GM23338 (cell line): Measurements from ENCODE around the gene GRAMD4. TPM values are rescaled to one million over a fixed set of nuclear protein-coding genes. Genes with fewer than 3 reads are reported as not detected.

Experiments
- ATAC-seq: fragments of 200-7000 bp; cut with Tn5 transposase; 3 replicates; pipeline ENCODE4 v1.9.1; 2020
- DNase-seq: peaks from one replicate; pipeline ENCODE4 v3.0.0-alpha.2; 2015; ENCODE audit warnings: low spot score
- H2AFZ ChIP-seq: fragments of 200-600 bp; sonication (generic); 2 replicates; pipeline ENCODE4 v1.8.0; 2016; ENCODE audit warnings: antibody characterized with exemption, mild to moderate bottlenecking, moderate library complexity
- H3F3A ChIP-seq: fragments of 200-600 bp; sonication (generic); replicated peaks from 2 replicates; pipeline ENCODE4 v1.8.0; 2017; ENCODE audit warnings: antibody characterized with exemption, mixed run types, low read depth
- H3K27ac ChIP-seq: fragments of 200-600 bp; sonication (generic); 2 replicates; pipeline ENCODE4 v1.6.1; 2016; ENCODE audit warnings: low read depth
- H3K27me3 ChIP-seq: fragments of 200-600 bp; sonication (generic); 2 replicates; pipeline ENCODE4 v1.8.0; 2016; ENCODE audit warnings: mild to moderate bottlenecking, mixed run types, moderate library complexity; ENCODE audit not compliant: insufficient read depth
- H3K36me3 ChIP-seq: fragments of 200-600 bp; sonication (generic); 2 replicates; pipeline ENCODE4 v1.8.0; 2016; ENCODE audit warnings: mild to moderate bottlenecking; ENCODE audit not compliant: insufficient read depth
- H3K4me1 ChIP-seq: fragments of 200-600 bp; sonication (generic); 2 replicates; pipeline ENCODE4 v1.8.0; 2016; ENCODE audit warnings: mild to moderate bottlenecking, moderate library complexity; ENCODE audit not compliant: insufficient read depth
- H3K4me2 ChIP-seq: fragments of 200-600 bp; sonication (generic); 2 replicates; pipeline ENCODE4 v1.7.1; 2017; ENCODE audit warnings: mixed run types
- H3K4me3 ChIP-seq: fragments of 200-600 bp; sonication (generic); 2 replicates; pipeline ENCODE4 v1.6.1; 2016; ENCODE audit warnings: mixed run types
- H3K79me2 ChIP-seq: fragments of 200-600 bp; sonication (generic); replicated peaks from 2 replicates; pipeline ENCODE4 v1.8.0; 2017; ENCODE audit warnings: mild to moderate bottlenecking; ENCODE audit not compliant: insufficient read depth
- H3K9me2 ChIP-seq: fragments of 200-600 bp; sonication (generic); 2 replicates; pipeline ENCODE4 v1.8.0; 2017; ENCODE audit not compliant: insufficient read depth
- H4K20me1 ChIP-seq: fragments of 200-600 bp; sonication (generic); replicated peaks from 2 replicates; pipeline ENCODE4 v1.8.0; 2017; ENCODE audit warnings: mild to moderate bottlenecking; ENCODE audit not compliant: insufficient read depth
- H3K27ac Mint-ChIP-seq: 2 replicates; pipeline ENCODE4 v1.8.0; 2020; ENCODE audit warnings: inconsistent platforms, mild to moderate bottlenecking, moderate library complexity, mixed read lengths
- H3K27me3 Mint-ChIP-seq: 3 replicates; pipeline ENCODE4 v1.8.0; 2022; ENCODE audit warnings: low read depth, mild to moderate bottlenecking, moderate library complexity, mixed read lengths, inconsistent platforms; ENCODE audit not compliant: insufficient read depth, poor library complexity
- H3K36me3 Mint-ChIP-seq: 3 replicates; pipeline ENCODE4 v1.8.0; 2021; ENCODE audit warnings: low read depth, mild to moderate bottlenecking, inconsistent platforms, moderate library complexity, mixed read lengths
- H3K4me1 Mint-ChIP-seq: 3 replicates; pipeline ENCODE4 v1.8.0; 2020; ENCODE audit warnings: mild to moderate bottlenecking, inconsistent platforms, mixed read lengths
- H3K4me3 Mint-ChIP-seq: 3 replicates; pipeline ENCODE4 v1.8.0; 2021; ENCODE audit warnings: moderate library complexity, mild to moderate bottlenecking, inconsistent platforms, mixed read lengths
- H3K9me3 Mint-ChIP-seq: 3 replicates; pipeline ENCODE4 v1.8.0; 2020; ENCODE audit warnings: moderate library complexity, mild to moderate bottlenecking, inconsistent platforms, mixed read lengths
- EZH2 ChIP-seq: fragments of 200-600 bp; sonication (generic); IDR thresholded peaks from one replicate; pipeline ENCODE4 v1.8.0; 2017; ENCODE audit warnings: antibody characterized with exemption, mild to moderate bottlenecking, low read depth; ENCODE audit not compliant: unreplicated experiment
- EZH2phosphoT487 ChIP-seq: fragments of 200-600 bp; sonication (generic); IDR thresholded peaks from one replicate; pipeline ENCODE4 v1.8.1; 2018; ENCODE audit warnings: antibody characterized with exemption; ENCODE audit not compliant: unreplicated experiment
- JUNB ChIP-seq: IDR thresholded peaks from one replicate; pipeline ENCODE4 v1.6.1; 2016; ENCODE audit warnings: antibody characterized with exemption; ENCODE audit not compliant: unreplicated experiment
- NANOG ChIP-seq: IDR thresholded peaks from 2 replicates; pipeline ENCODE4 v1.6.1; 2016; ENCODE audit warnings: antibody characterized with exemption, borderline replicate concordance
- POLR2AphosphoS5 ChIP-seq: IDR thresholded peaks from 2 replicates; pipeline ENCODE4 v1.6.1; 2016; ENCODE audit warnings: antibody characterized with exemption, low read depth
- STAT1 ChIP-seq: IDR thresholded peaks from one replicate; pipeline ENCODE4 v1.6.1; 2016; ENCODE audit warnings: antibody characterized with exemption; ENCODE audit not compliant: unreplicated experiment
- ZNF114 ChIP-seq: fragments of 250-450 bp; sonication (Bioruptor Pico); IDR thresholded peaks from 2 replicates; pipeline ENCODE4 v1.5.0; 2020; ENCODE audit warnings: mild to moderate bottlenecking, moderate library complexity
- ZNF331 ChIP-seq: fragments of 250-450 bp; sonication (Bioruptor Pico); IDR thresholded peaks from 2 replicates; pipeline ENCODE4 v1.5.0; 2020; ENCODE audit warnings: low read depth, mild to moderate bottlenecking, moderate library complexity
- polyA plus RNA-seq: library from polyadenylated mRNA; unstranded; fragments of >200 nt; fragmentation: Nextera tagmentation; extraction: Ambion mirVana; gene quantifications from 2 replicates; pipeline ENCODE4 v1.2.1, GENCODE V29; 2016
- total RNA-seq: library from RNA; depleted of rRNA; stranded (reverse); fragments of >200 nt; shearing (Covaris generic); gene quantifications from 2 replicates; pipeline ENCODE4 v1.2.3, GENCODE V29; 2014
- TF ChIP-seq, protein P1 (sequence below), 2 experiments: fragments of 200-600 bp in 1 of 2; sonication (generic) in 1 of 2; conservative IDR thresholded peaks; 2 replicates each; pipeline versions ENCODE4 v1.5.1 to v1.6.1; 2016 to 2017; ENCODE audit warnings: antibody characterized with exemption in 2 of 2, low read depth in 2 of 2, mild to moderate bottlenecking in 2 of 2, moderate library complexity in 1 of 2
- TF ChIP-seq, protein P2 (sequence below): IDR thresholded peaks from one replicate; pipeline ENCODE4 v1.6.1; 2018; ENCODE audit warnings: antibody characterized with exemption; ENCODE audit not compliant: unreplicated experiment
- TF ChIP-seq, protein P3 (sequence below): fragments of 250-450 bp; sonication (Bioruptor Pico); IDR thresholded peaks from 2 replicates; pipeline ENCODE4 v1.5.0; 2020; ENCODE audit warnings: mild to moderate bottlenecking, moderate library complexity

Gene GRAMD4
- total and polyA plus RNA-seq, 2 experiments from 2014 or later, result 2.7 to 81.8 TPM

DNA sequence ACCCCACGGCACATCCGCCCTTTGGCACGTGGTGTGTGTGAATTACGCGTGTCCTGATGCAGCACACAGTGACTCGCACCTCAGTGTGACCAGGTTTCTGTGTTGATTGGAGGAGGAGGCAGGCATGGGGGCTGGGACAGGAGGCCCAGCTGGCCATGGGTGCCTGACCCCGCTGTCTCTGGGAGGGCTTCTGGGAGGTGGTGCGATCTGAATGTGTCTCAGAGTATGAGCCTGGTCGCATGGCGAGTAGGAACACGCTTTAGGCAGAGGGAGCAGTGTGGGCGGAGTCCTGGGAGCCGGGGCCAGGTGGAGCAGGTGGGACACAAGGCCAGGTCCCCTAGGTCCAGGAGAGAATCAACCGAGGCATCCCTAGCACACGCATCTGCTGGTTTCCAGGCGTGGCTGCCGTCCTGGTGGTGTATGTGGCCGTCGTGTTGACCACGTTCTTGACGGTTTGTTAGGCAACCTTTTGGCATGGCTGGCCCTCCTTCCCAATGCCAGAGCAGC lies 5.7 kb downstream of the GRAMD4 start (continued):
- TF ChIP-seq, protein P1, sequence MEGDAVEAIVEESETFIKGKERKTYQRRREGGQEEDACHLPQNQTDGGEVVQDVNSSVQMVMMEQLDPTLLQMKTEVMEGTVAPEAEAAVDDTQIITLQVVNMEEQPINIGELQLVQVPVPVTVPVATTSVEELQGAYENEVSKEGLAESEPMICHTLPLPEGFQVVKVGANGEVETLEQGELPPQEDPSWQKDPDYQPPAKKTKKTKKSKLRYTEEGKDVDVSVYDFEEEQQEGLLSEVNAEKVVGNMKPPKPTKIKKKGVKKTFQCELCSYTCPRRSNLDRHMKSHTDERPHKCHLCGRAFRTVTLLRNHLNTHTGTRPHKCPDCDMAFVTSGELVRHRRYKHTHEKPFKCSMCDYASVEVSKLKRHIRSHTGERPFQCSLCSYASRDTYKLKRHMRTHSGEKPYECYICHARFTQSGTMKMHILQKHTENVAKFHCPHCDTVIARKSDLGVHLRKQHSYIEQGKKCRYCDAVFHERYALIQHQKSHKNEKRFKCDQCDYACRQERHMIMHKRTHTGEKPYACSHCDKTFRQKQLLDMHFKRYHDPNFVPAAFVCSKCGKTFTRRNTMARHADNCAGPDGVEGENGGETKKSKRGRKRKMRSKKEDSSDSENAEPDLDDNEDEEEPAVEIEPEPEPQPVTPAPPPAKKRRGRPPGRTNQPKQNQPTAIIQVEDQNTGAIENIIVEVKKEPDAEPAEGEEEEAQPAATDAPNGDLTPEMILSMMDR (conservative IDR thresholded peaks at IDR 0.05; ENCODE audit: low read depth in 2 of 2), result no peak
- TF ChIP-seq JUNB, result no peak
- TF ChIP-seq, protein P2, sequence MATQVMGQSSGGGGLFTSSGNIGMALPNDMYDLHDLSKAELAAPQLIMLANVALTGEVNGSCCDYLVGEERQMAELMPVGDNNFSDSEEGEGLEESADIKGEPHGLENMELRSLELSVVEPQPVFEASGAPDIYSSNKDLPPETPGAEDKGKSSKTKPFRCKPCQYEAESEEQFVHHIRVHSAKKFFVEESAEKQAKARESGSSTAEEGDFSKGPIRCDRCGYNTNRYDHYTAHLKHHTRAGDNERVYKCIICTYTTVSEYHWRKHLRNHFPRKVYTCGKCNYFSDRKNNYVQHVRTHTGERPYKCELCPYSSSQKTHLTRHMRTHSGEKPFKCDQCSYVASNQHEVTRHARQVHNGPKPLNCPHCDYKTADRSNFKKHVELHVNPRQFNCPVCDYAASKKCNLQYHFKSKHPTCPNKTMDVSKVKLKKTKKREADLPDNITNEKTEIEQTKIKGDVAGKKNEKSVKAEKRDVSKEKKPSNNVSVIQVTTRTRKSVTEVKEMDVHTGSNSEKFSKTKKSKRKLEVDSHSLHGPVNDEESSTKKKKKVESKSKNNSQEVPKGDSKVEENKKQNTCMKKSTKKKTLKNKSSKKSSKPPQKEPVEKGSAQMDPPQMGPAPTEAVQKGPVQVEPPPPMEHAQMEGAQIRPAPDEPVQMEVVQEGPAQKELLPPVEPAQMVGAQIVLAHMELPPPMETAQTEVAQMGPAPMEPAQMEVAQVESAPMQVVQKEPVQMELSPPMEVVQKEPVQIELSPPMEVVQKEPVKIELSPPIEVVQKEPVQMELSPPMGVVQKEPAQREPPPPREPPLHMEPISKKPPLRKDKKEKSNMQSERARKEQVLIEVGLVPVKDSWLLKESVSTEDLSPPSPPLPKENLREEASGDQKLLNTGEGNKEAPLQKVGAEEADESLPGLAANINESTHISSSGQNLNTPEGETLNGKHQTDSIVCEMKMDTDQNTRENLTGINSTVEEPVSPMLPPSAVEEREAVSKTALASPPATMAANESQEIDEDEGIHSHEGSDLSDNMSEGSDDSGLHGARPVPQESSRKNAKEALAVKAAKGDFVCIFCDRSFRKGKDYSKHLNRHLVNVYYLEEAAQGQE, result no peak
- TF ChIP-seq ZNF114 (CRISPR knock-in tag), result no peak
- TF ChIP-seq ZNF331, result no peak
- no peak for TF ChIP-seq NANOG
- no peak for TF ChIP-seq EZH2

DNA sequence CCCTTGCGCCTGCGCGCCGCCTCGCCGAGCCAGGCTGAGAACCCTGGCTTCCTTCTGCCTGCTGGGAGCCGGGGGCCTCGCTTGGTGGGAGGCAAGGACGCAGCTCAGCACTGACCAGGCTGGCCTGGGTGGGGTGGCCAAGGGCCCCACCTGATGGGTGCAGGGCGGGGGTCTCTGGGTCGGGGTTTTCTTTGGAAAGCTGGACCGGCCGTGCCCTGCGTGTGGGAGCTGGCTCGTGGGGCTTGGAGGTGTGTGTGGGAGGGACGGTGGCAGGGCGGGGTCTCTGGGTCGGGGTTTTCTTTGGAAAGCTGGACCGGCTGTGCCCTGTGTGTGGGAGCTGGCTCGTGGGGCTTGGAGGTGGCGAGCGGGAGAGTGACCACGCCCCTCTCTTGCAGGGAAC lies 6.2 kb downstream of the GRAMD4 start:
- Mint-ChIP-seq H3K9me3 (no peaks in the 10 kb centered on the region), H3K4me1 (peaks cover 24% of the 10 kb centered on the region), H3K4me3 (no peak overlapping the region), H3K27me3 (peaks cover 4% of the 10 kb centered on the region), H3K27ac (peak overlapping the region; percentile 87), H3K36me3 (no peaks in the 10 kb centered on the region)
- DNase-seq (no peak), ATAC-seq (no peak)
- H3K4me3 ChIP-seq, result no peak overlapping the region
- no peaks in the 10 kb centered on the region for H3K36me3 ChIP-seq
- H3F3A ChIP-seq, result no peaks in the 10 kb centered on the region
- no peak overlapping the region for H2AFZ ChIP-seq
- peaks cover 7% of the 10 kb centered on the region for H3K4me1 ChIP-seq
- H3K79me2 ChIP-seq, result peaks cover 3% of the 10 kb centered on the region; the same call in 1 of the 2 replicates
- H3K27me3 ChIP-seq, result no peaks in the 10 kb centered on the region
- H3K27ac ChIP-seq, result no peak overlapping the region
- H4K20me1 ChIP-seq, result no peaks in the 10 kb centered on the region
- H3K9me2 ChIP-seq, result no peaks in the 10 kb centered on the region
- H3K4me2 ChIP-seq, result no peak overlapping the region
- TF ChIP-seq, protein P3, sequence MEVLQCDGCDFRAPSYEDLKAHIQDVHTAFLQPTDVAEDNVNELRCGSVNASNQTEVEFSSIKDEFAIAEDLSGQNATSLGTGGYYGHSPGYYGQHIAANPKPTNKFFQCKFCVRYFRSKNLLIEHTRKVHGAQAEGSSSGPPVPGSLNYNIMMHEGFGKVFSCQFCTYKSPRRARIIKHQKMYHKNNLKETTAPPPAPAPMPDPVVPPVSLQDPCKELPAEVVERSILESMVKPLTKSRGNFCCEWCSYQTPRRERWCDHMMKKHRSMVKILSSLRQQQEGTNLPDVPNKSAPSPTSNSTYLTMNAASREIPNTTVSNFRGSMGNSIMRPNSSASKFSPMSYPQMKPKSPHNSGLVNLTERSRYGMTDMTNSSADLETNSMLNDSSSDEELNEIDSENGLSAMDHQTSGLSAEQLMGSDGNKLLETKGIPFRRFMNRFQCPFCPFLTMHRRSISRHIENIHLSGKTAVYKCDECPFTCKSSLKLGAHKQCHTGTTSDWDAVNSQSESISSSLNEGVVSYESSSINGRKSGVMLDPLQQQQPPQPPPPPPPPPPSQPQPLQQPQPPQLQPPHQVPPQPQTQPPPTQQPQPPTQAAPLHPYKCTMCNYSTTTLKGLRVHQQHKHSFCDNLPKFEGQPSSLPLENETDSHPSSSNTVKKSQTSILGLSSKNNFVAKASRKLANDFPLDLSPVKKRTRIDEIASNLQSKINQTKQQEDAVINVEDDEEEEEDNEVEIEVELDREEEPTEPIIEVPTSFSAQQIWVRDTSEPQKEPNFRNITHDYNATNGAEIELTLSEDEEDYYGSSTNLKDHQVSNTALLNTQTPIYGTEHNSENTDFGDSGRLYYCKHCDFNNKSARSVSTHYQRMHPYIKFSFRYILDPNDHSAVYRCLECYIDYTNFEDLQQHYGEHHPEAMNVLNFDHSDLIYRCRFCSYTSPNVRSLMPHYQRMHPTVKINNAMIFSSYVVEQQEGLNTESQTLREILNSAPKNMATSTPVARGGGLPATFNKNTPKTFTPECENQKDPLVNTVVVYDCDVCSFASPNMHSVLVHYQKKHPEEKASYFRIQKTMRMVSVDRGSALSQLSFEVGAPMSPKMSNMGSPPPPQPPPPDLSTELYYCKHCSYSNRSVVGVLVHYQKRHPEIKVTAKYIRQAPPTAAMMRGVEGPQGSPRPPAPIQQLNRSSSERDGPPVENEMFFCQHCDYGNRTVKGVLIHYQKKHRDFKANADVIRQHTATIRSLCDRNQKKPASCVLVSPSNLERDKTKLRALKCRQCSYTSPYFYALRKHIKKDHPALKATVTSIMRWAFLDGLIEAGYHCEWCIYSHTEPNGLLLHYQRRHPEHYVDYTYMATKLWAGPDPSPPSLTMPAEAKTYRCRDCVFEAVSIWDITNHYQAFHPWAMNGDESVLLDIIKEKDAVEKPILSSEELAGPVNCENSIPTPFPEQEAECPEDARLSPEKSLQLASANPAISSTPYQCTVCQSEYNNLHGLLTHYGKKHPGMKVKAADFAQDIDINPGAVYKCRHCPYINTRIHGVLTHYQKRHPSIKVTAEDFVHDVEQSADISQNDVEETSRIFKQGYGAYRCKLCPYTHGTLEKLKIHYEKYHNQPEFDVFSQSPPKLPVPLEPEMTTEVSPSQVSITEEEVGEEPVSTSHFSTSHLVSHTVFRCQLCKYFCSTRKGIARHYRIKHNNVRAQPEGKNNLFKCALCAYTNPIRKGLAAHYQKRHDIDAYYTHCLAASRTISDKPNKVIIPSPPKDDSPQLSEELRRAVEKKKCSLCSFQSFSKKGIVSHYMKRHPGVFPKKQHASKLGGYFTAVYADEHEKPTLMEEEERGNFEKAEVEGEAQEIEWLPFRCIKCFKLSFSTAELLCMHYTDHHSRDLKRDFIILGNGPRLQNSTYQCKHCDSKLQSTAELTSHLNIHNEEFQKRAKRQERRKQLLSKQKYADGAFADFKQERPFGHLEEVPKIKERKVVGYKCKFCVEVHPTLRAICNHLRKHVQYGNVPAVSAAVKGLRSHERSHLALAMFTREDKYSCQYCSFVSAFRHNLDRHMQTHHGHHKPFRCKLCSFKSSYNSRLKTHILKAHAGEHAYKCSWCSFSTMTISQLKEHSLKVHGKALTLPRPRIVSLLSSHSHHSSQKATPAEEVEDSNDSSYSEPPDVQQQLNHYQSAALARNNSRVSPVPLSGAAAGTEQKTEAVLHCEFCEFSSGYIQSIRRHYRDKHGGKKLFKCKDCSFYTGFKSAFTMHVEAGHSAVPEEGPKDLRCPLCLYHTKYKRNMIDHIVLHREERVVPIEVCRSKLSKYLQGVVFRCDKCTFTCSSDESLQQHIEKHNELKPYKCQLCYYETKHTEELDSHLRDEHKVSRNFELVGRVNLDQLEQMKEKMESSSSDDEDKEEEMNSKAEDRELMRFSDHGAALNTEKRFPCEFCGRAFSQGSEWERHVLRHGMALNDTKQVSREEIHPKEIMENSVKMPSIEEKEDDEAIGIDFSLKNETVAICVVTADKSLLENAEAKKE (CRISPR knock-in tag), result no peak
- no peak for TF ChIP-seq EZH2phosphoT487
- TF ChIP-seq POLR2AphosphoS5, result no peak
- no peak for TF ChIP-seq JUNB
- no peak for TF ChIP-seq STAT1
- TF ChIP-seq NANOG, result no peak
- no peak for TF ChIP-seq ZNF331
- TF ChIP-seq, protein P1 (conservative IDR thresholded peaks at IDR 0.05; ENCODE audit: low read depth in 2 of 2), result no peak
- no peak for TF ChIP-seq ZNF114 (CRISPR knock-in tag)
